Measurements from ENCODE around the gene LONP2. TPM values are rescaled to one million over a fixed set of nuclear protein-coding genes. Genes with fewer than 3 reads are reported as not detected.

The LONP2 gene
- polyA plus RNA-seq, 2 donors: 16.2 to 28.6 TPM

DNA sequence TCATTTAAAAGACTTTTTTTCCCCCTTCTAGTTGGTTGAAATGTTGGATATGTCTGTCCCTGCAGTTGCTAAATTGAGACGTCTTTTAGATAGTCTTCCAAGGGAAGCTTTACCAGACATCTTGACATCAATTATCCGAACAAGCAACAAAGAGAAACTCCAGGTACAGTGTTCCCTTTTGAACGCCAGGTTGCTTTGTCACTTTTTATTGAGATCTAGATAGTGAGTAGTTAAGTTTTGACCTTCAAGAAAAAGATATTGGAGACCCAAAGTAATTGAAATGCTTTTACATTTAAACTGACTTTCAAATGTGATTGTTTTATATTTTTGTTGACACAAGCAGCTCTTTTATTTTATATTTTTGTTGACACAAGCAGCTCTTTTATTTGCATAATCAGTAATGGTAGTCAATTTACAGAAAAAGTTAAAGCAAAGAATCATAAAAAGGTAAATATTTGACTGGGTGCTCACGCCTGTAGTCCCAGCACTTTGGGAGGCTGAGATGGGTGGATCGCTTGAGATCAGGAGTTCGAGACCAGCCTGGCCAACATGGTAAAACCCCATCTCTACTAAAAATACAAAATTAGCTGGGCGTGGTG, 12.6 kb downstream of the LONP2 start:
- H3K36me3 ChIP-seq (ENCODE audit: control insufficient read depth in 2 of 2, insufficient read depth in 2 of 2, low read length in 1 of 2): peaks cover 0 to 3% of the 10 kb centered on the region in 2 donors
- 89 to 94% methylated on average over 7 of the region's 7 CpGs for WGBS, 2 donors
- H3K27ac ChIP-seq (ENCODE audit: low read depth in 2 of 2, low read length in 1 of 2): no peak overlapping the region
- H3K9me3 ChIP-seq (ENCODE audit: control insufficient read depth in 2 of 2, insufficient read depth in 1 of 2, low read depth in 1 of 2, low read length in 1 of 2): no peaks in the 10 kb centered on the region
- no peaks in the 10 kb centered on the region for H3K27me3 ChIP-seq (ENCODE audit: control insufficient read depth in 1 of 2, insufficient read depth in 2 of 2, low read length in 2 of 2)
- H3K4me3 ChIP-seq (ENCODE audit: low read depth in 1 of 2, low read length in 2 of 2): no peak overlapping the region
- no peaks in the 10 kb centered on the region for H3K4me1 ChIP-seq (ENCODE audit: control insufficient read depth in 2 of 2, insufficient read depth in 2 of 2, low read length in 1 of 2)

DNA sequence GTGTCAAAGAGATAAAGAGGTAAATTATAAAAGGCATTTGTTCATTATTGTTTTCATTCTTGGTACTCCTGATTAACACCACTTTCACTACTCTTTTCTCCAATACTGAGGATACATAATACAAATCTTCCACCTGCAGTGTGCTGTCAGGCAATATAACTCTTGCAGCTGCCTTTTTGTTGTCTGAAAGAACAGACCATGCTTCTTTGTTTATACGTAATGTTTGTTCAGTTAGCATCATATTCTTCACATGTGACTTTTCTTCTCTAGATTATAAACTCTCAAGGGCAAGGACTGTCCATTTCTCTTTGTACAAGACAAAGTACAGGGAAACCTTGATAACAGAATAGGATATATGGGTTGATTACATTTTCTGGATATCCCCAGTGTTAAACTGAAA, 17.5 kb downstream of the LONP2 start:
- 96 to 100% methylated on average over 1 of the region's 1 CpG for WGBS, 2 donors
- Histone ChIP-seq H3K9me3 (ENCODE audit: control insufficient read depth in 2 of 2, insufficient read depth in 1 of 2, low read depth in 1 of 2, low read length in 1 of 2) (no peaks in the 10 kb centered on the region), H3K27ac (ENCODE audit: low read depth in 2 of 2, low read length in 1 of 2) (no peak overlapping the region), H3K4me1 (ENCODE audit: control insufficient read depth in 2 of 2, insufficient read depth in 2 of 2, low read length in 1 of 2) (no peaks in the 10 kb centered on the region), H3K36me3 (ENCODE audit: control insufficient read depth in 2 of 2, insufficient read depth in 2 of 2, low read length in 1 of 2) (peaks cover 3 to 4% of the 10 kb centered on the region in 2 donors), H3K27me3 (ENCODE audit: control insufficient read depth in 1 of 2, insufficient read depth in 2 of 2, low read length in 2 of 2) (no peaks in the 10 kb centered on the region), H3K4me3 (ENCODE audit: low read depth in 1 of 2, low read length in 2 of 2) (no peak overlapping the region)

DNA sequence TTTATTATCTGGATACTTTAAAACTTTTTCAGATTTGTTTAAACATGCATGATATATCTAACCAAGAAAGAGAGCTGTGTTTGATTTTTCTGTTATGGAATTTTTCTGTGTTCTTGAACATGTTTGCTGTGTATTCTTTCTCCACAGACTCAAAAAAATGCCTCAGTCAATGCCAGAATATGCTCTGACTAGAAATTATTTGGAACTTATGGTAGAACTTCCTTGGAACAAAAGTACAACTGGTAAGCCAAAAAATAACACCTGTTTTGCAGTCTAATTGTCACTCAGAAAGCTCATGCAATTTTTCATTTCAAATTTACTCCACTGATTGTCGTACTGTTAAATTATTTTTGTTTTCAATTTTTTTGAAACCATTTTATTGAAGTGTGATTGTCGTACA, 18.5 kb downstream of the LONP2 start:
- 87 to 89% methylated on average over 2 of the region's 2 CpGs for WGBS, 2 donors
- Histone ChIP-seq H3K36me3 (ENCODE audit: control insufficient read depth in 2 of 2, insufficient read depth in 2 of 2, low read length in 1 of 2) (peaks cover 3 to 4% of the 10 kb centered on the region in 2 donors), H3K27me3 (ENCODE audit: control insufficient read depth in 1 of 2, insufficient read depth in 2 of 2, low read length in 2 of 2) (no peaks in the 10 kb centered on the region), H3K9me3 (ENCODE audit: control insufficient read depth in 2 of 2, insufficient read depth in 1 of 2, low read depth in 1 of 2, low read length in 1 of 2) (no peaks in the 10 kb centered on the region), H3K27ac (ENCODE audit: low read depth in 2 of 2, low read length in 1 of 2) (no peak overlapping the region), H3K4me1 (ENCODE audit: control insufficient read depth in 2 of 2, insufficient read depth in 2 of 2, low read length in 1 of 2) (no peaks in the 10 kb centered on the region), H3K4me3 (ENCODE audit: low read depth in 1 of 2, low read length in 2 of 2) (no peak overlapping the region)

DNA sequence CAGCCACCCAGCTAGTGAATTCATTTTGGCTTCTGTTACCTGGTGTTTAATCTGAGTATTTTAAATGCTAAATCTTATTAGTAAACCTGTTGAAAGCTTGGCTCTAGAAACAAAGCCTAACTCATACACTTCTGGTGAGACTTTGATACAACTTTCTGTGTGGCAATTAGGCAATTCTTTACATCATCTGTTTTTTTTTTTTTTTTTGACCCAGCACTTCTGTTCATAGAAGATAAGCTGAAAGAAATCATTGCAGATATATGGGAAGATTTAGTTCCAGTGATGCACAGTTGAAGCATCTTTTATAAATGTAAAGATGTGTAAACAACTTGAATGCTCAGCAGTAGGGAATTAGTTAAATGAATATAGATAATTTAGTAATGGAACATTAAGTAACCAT, 24.9 kb downstream of the LONP2 start:
- Histone ChIP-seq H3K27me3 (ENCODE audit: control insufficient read depth in 1 of 2, insufficient read depth in 2 of 2, low read length in 2 of 2) (no peaks in the 10 kb centered on the region), H3K4me1 (ENCODE audit: control insufficient read depth in 2 of 2, insufficient read depth in 2 of 2, low read length in 1 of 2) (no peaks in the 10 kb centered on the region), H3K4me3 (ENCODE audit: low read depth in 1 of 2, low read length in 2 of 2) (no peak overlapping the region), H3K27ac (ENCODE audit: low read depth in 2 of 2, low read length in 1 of 2) (no peak overlapping the region), H3K9me3 (ENCODE audit: control insufficient read depth in 2 of 2, insufficient read depth in 1 of 2, low read depth in 1 of 2, low read length in 1 of 2) (no peaks in the 10 kb centered on the region), H3K36me3 (ENCODE audit: control insufficient read depth in 2 of 2, insufficient read depth in 2 of 2, low read length in 1 of 2) (peaks cover 0 to 3% of the 10 kb centered on the region in 2 donors)

DNA sequence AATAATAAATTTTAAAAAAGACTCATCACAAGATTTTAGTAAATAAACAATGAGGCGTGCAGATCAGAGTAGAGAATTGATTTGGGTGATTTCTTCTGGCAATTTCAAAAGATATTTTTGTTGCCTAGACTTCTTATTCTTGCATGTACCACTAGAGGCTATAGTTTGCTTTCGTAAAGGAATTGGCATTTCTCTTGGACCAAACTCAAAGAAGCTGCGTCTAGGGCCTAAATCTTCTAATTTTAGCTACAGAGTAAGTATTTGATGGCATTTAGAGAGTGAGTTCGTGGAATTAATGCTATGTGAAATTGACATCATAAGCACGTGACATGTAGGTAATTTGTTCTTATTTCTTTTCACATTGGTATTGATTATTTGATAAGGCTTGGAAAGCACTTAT, 27.6 kb downstream of the LONP2 start:
- no peak overlapping the region for H3K4me3 ChIP-seq (ENCODE audit: low read depth in 1 of 2, low read length in 2 of 2)
- H3K27me3 ChIP-seq (ENCODE audit: control insufficient read depth in 1 of 2, insufficient read depth in 2 of 2, low read length in 2 of 2): no peaks in the 10 kb centered on the region
- WGBS, 2 donors: 72 to 76% methylated on average over 5 of the region's 5 CpGs
- H3K9me3 ChIP-seq (ENCODE audit: control insufficient read depth in 2 of 2, insufficient read depth in 1 of 2, low read depth in 1 of 2, low read length in 1 of 2): no peaks in the 10 kb centered on the region
- H3K4me1 ChIP-seq (ENCODE audit: control insufficient read depth in 2 of 2, insufficient read depth in 2 of 2, low read length in 1 of 2): no peaks in the 10 kb centered on the region
- H3K27ac ChIP-seq (ENCODE audit: low read depth in 2 of 2, low read length in 1 of 2): no peak overlapping the region
- peaks cover 0 to 3% of the 10 kb centered on the region in 2 donors for H3K36me3 ChIP-seq (ENCODE audit: control insufficient read depth in 2 of 2, insufficient read depth in 2 of 2, low read length in 1 of 2)

DNA sequence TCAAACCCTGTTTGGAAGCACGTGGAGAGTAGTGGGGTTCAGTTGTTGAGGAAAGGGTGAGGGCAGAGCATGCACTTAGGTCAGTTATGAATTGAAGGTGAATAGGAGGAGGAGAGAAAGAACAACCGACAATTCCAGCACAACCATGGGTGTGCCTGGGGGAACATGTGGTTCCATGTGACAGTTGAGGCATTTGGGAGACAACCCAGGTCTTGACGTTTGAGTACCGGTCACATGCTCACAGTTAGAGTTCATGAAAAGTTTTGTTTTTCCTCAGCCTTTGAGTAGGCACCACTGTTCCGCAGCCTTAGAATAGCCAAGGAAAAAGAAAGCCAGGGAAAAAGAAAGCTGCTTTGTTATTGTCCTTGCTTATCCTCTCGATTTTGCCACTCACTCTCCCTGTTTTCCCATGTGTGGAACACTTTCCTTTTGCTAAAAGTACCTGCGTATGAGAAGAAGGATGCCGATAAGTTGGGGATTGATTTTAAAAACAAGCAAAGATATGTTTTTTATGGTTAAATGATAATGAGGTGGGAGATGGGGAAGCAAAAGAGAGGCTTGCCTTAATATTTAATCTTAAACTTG, 28.8 kb downstream of the LONP2 start:
- Histone ChIP-seq H3K27me3 (ENCODE audit: control insufficient read depth in 1 of 2, insufficient read depth in 2 of 2, low read length in 2 of 2) (no peaks in the 10 kb centered on the region), H3K4me1 (ENCODE audit: control insufficient read depth in 2 of 2, insufficient read depth in 2 of 2, low read length in 1 of 2) (no peaks in the 10 kb centered on the region), H3K36me3 (ENCODE audit: control insufficient read depth in 2 of 2, insufficient read depth in 2 of 2, low read length in 1 of 2) (peaks cover 0 to 6% of the 10 kb centered on the region in 2 donors), H3K27ac (ENCODE audit: low read depth in 2 of 2, low read length in 1 of 2) (no peak overlapping the region), H3K9me3 (ENCODE audit: control insufficient read depth in 2 of 2, insufficient read depth in 1 of 2, low read depth in 1 of 2, low read length in 1 of 2) (no peaks in the 10 kb centered on the region), H3K4me3 (ENCODE audit: low read depth in 1 of 2, low read length in 2 of 2) (no peak overlapping the region)
- 72 to 79% methylated on average over 8 of the region's 8 CpGs for WGBS, 2 donors

DNA sequence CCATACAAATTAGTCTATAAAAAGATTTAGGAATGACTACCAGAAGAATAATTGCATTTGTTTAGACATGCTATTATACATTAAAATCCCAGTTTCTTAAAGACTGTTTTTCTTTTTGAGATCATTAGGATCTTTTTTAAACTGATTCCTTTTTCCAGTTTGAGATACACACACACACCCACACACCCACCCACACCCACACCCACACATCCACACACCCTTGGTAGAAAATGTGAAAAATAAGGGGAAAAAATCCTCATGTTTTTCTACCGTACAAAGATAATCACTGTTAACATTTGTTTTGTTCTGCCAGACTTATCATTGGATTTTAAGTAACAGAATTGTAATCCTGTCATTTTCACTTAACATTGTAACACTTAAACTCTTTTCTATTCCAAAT, 30.4 kb downstream of the LONP2 start:
- no peaks in the 10 kb centered on the region for H3K9me3 ChIP-seq (ENCODE audit: control insufficient read depth in 2 of 2, insufficient read depth in 1 of 2, low read depth in 1 of 2, low read length in 1 of 2)
- no peaks in the 10 kb centered on the region for H3K27me3 ChIP-seq (ENCODE audit: control insufficient read depth in 1 of 2, insufficient read depth in 2 of 2, low read length in 2 of 2)
- no peak overlapping the region for H3K4me3 ChIP-seq (ENCODE audit: low read depth in 1 of 2, low read length in 2 of 2)
- 90 to 93% methylated on average over 1 of the region's 1 CpG for WGBS, 2 donors
- H3K36me3 ChIP-seq (ENCODE audit: control insufficient read depth in 2 of 2, insufficient read depth in 2 of 2, low read length in 1 of 2): peaks cover 0 to 9% of the 10 kb centered on the region in 2 donors
- H3K4me1 ChIP-seq (ENCODE audit: control insufficient read depth in 2 of 2, insufficient read depth in 2 of 2, low read length in 1 of 2): no peaks in the 10 kb centered on the region
- H3K27ac ChIP-seq (ENCODE audit: low read depth in 2 of 2, low read length in 1 of 2): no peak overlapping the region

DNA sequence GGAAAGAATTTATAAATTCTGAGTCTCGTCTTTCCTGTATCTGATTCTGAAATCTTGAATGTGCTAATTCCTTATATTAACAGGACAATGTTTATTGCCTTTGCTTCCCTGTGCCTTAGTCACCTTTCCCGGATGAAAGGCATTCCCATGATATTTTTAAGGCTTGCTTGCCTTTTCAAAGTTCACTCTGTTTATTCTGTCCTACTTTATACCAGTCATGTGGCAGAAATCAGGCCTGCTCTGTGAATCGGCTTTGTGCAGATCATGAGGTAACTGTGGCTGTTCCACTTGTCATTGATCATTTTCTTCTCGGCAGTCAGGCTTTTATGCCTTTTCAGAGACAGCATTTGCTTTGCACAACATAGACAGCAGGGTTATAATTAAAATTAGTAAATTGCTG, 32.0 kb downstream of the LONP2 start:
- 55 to 57% methylated on average over 4 of the region's 4 CpGs for WGBS, 2 donors
- Histone ChIP-seq H3K36me3 (ENCODE audit: control insufficient read depth in 2 of 2, insufficient read depth in 2 of 2, low read length in 1 of 2) (peaks cover 0 to 9% of the 10 kb centered on the region in 2 donors), H3K27ac (ENCODE audit: low read depth in 2 of 2, low read length in 1 of 2) (no peak overlapping the region), H3K4me1 (ENCODE audit: control insufficient read depth in 2 of 2, insufficient read depth in 2 of 2, low read length in 1 of 2) (no peaks in the 10 kb centered on the region), H3K4me3 (ENCODE audit: low read depth in 1 of 2, low read length in 2 of 2) (no peak overlapping the region), H3K9me3 (ENCODE audit: control insufficient read depth in 2 of 2, insufficient read depth in 1 of 2, low read depth in 1 of 2, low read length in 1 of 2) (no peaks in the 10 kb centered on the region), H3K27me3 (ENCODE audit: control insufficient read depth in 1 of 2, insufficient read depth in 2 of 2, low read length in 2 of 2) (no peaks in the 10 kb centered on the region)

DNA sequence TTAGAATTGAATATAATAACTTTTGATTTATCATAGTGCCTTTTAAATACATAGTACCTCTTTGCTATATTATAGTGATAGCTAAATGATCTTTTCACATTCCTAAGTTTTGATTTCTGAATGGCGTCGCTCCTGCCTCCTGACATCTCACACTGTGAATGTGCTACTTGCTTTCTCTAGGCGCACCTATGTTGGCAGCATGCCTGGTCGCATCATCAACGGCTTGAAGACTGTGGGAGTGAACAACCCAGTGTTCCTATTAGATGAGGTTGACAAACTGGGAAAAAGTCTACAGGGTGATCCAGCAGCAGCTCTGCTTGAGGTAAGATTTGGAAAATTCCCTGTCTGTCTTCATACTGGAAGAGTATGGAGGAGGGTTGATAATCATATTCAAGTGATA, 33.1 kb downstream of the LONP2 start:
- Histone ChIP-seq H3K27me3 (ENCODE audit: control insufficient read depth in 1 of 2, insufficient read depth in 2 of 2, low read length in 2 of 2) (no peaks in the 10 kb centered on the region), H3K36me3 (ENCODE audit: control insufficient read depth in 2 of 2, insufficient read depth in 2 of 2, low read length in 1 of 2) (peaks cover 0 to 9% of the 10 kb centered on the region in 2 donors), H3K27ac (ENCODE audit: low read depth in 2 of 2, low read length in 1 of 2) (no peak overlapping the region), H3K9me3 (ENCODE audit: control insufficient read depth in 2 of 2, insufficient read depth in 1 of 2, low read depth in 1 of 2, low read length in 1 of 2) (no peaks in the 10 kb centered on the region), H3K4me3 (ENCODE audit: low read depth in 1 of 2, low read length in 2 of 2) (no peak overlapping the region), H3K4me1 (ENCODE audit: control insufficient read depth in 2 of 2, insufficient read depth in 2 of 2, low read length in 1 of 2) (no peaks in the 10 kb centered on the region)
- WGBS, 2 donors: 83 to 87% methylated on average over 5 of the region's 5 CpGs

DNA sequence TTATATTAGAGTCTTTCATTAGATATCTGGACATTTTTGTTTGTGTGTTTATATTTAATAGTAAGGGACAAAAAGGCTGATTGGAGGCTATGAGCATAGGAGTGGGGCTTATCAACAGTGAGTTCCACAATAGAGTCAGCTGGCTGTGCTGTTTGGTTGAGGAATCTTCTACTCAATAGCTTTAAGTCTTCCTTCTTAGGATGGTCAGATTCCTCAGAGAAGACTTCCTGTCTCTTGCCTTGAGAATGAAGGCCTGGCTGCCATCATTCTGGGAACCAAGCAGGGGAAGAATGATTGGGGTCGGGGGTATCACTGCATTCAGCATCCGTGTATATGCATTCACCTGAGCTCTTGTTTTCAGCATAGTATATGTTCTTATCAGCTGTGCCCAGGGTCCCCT, 35.1 kb downstream of the LONP2 start:
- Histone ChIP-seq H3K27ac (ENCODE audit: low read depth in 2 of 2, low read length in 1 of 2) (no peak overlapping the region), H3K27me3 (ENCODE audit: control insufficient read depth in 1 of 2, insufficient read depth in 2 of 2, low read length in 2 of 2) (no peaks in the 10 kb centered on the region), H3K36me3 (ENCODE audit: control insufficient read depth in 2 of 2, insufficient read depth in 2 of 2, low read length in 1 of 2) (peaks cover 0 to 5% of the 10 kb centered on the region in 2 donors), H3K9me3 (ENCODE audit: control insufficient read depth in 2 of 2, insufficient read depth in 1 of 2, low read depth in 1 of 2, low read length in 1 of 2) (no peaks in the 10 kb centered on the region), H3K4me3 (ENCODE audit: low read depth in 1 of 2, low read length in 2 of 2) (no peak overlapping the region), H3K4me1 (ENCODE audit: control insufficient read depth in 2 of 2, insufficient read depth in 2 of 2, low read length in 1 of 2) (no peaks in the 10 kb centered on the region)
- 76 to 85% methylated on average over 2 of the region's 2 CpGs for WGBS, 2 donors
